H1 (cell line): ENCODE data around the gene SRGAP2C. TPM values are rescaled to one million over a fixed set of nuclear protein-coding genes. Genes with fewer than 3 reads are reported as not detected.
"Not testable (repeated sequence)": the region's sequence is repeated elsewhere in the genome, so short reads cannot be mapped to it uniquely, and the experiment has no call there.

Experiments
- CTCF ChIA-PET: fragments of 300-600 bp; sonication (Branson Sonifier 250); formaldehyde crosslinking; loops from one replicate; lab custom pipeline; 2021; ENCODE audit not compliant: partially characterized antibody; lab: Charles Lee
- POLR2A ChIA-PET: fragments of 300-600 bp; sonication (Branson Sonifier 250); formaldehyde crosslinking; loops from one replicate; lab custom pipeline; 2021; ENCODE audit warnings: inconsistent platforms; ENCODE audit not compliant: partially characterized antibody; lab: Charles Lee
- DNase-seq, 2 experiments: peaks; one replicate each; pipeline versions ENCODE4 v3.0.0 to v3.0.0-alpha.2; 2010 to 2022; ENCODE audit warnings: low spot score in 2 of 2, low read depth in 1 of 2, mixed read lengths in 1 of 2
- FAIRE-seq: peaks from 2 replicates; lab custom pipeline; 2011; peaks lifted over from hg19 to GRCh38; lab: Jason Lieb, UNC
- H2AFZ ChIP-seq: 2 replicates; pipeline ENCODE4 v1.8.1; 2012; ENCODE audit warnings: low read length, inconsistent platforms
- H2AK5ac ChIP-seq: 2 replicates; pipeline ENCODE4 v1.6.1; 2013; ENCODE audit warnings: low read depth, low read length
- H2BK120ac ChIP-seq: replicated peaks from 2 replicates; pipeline ENCODE3; 2013; ENCODE audit warnings: low read depth, low read length, inconsistent platforms
- H2BK12ac ChIP-seq: 2 replicates; pipeline ENCODE4 v1.6.1; 2013; ENCODE audit warnings: low read depth, low read length
- H2BK15ac ChIP-seq: 2 replicates; pipeline ENCODE4 v1.6.1; 2013; ENCODE audit warnings: low read length
- H2BK20ac ChIP-seq: 2 replicates; pipeline ENCODE4 v1.6.1; 2013; ENCODE audit warnings: low read length
- H2BK5ac ChIP-seq: 2 replicates; pipeline ENCODE4 v1.6.1; 2013; ENCODE audit warnings: low read depth, low read length
- H3K14ac ChIP-seq: 2 replicates; pipeline ENCODE4 v1.6.1; 2013; ENCODE audit warnings: inconsistent platforms; ENCODE audit not compliant: insufficient read length
- H3K18ac ChIP-seq: 2 replicates; pipeline ENCODE4 v1.6.1; 2013; ENCODE audit warnings: low read length; ENCODE audit errors: extremely low read depth
- H3K23ac ChIP-seq: 2 replicates; pipeline ENCODE4 v1.6.1; 2013; ENCODE audit warnings: inconsistent platforms; ENCODE audit not compliant: insufficient read length
- H3K23me2 ChIP-seq: 2 replicates; pipeline ENCODE4 v1.6.1; 2013; ENCODE audit warnings: low read depth, low read length
- H3K27ac ChIP-seq: 2 replicates; pipeline ENCODE4 v1.6.1; 2011; ENCODE audit warnings: low read depth, low read length, inconsistent platforms
- H3K27me3 ChIP-seq, 4 experiments: replicated peaks in 1 of 4; 1 replicate in 1 of 4; 2 replicates in 3 of 4; pipeline versions ENCODE4 v1.6.1 to v1.8.1; 2011 to 2013; ENCODE audit warnings: low read length in 3 of 4, mild to moderate bottlenecking in 3 of 4, inconsistent platforms in 2 of 4, mixed read lengths in 2 of 4, moderate library complexity in 1 of 4; ENCODE audit not compliant: control insufficient read depth in 3 of 4, insufficient read depth in 3 of 4; ENCODE audit errors: extremely low read depth in 1 of 4
- H3K36me3 ChIP-seq, 4 experiments: 2 replicates each; pipeline versions ENCODE4 v1.6.1 to v1.8.1; 2011 to 2013; ENCODE audit warnings: mild to moderate bottlenecking in 4 of 4, low read length in 3 of 4, moderate library complexity in 2 of 4, control low read depth in 1 of 4, inconsistent platforms in 1 of 4; ENCODE audit not compliant: insufficient read depth in 4 of 4, control insufficient read depth in 2 of 4
- H3K4ac ChIP-seq: replicated peaks from 2 replicates; pipeline ENCODE3; 2013; ENCODE audit warnings: low read length, low read depth, mixed read lengths, inconsistent platforms; ENCODE audit not compliant: insufficient read length
- H3K4me1 ChIP-seq, 4 experiments: replicated peaks in 1 of 4; 1 replicate in 1 of 4; 2 replicates in 3 of 4; pipeline versions ENCODE4 v1.6.1 to v1.8.1; 2011 to 2013; ENCODE audit warnings: low read length in 3 of 4, inconsistent platforms in 2 of 4, mixed read lengths in 1 of 4; ENCODE audit not compliant: insufficient read depth in 4 of 4, control insufficient read depth in 3 of 4
- H3K4me2 ChIP-seq, 2 experiments: 2 replicates each; pipeline versions ENCODE4 v1.6.1 to v1.8.1; 2011 to 2013; ENCODE audit warnings: low read depth in 2 of 2, low read length in 2 of 2, control low read depth in 1 of 2, inconsistent platforms in 1 of 2, mild to moderate bottlenecking in 1 of 2; ENCODE audit not compliant: insufficient read depth in 1 of 2
- H3K4me3 ChIP-seq, 4 experiments: fragments of 200-600, 300-600 bp in 1 of 4; sonication (generic), shearing (Covaris generic), sonication (Bioruptor Twin) in 1 of 4; 2 replicates each; pipeline versions ENCODE4 v1.5.1 to v1.8.1; 2011 to 2016; ENCODE audit warnings: low read length in 4 of 4, low read depth in 3 of 4, control low read depth in 2 of 4, inconsistent platforms in 2 of 4, mild to moderate bottlenecking in 2 of 4, mixed read lengths in 1 of 4, moderate library complexity in 1 of 4; ENCODE audit not compliant: insufficient read depth in 2 of 4; ENCODE audit errors: extremely low read depth in 1 of 4
- H3K56ac ChIP-seq: replicated peaks from 2 replicates; pipeline ENCODE3; 2013; ENCODE audit warnings: low read depth, mild to moderate bottlenecking, mixed read lengths, low read length, inconsistent platforms; ENCODE audit not compliant: insufficient read length
- H3K79me1 ChIP-seq: 2 replicates; pipeline ENCODE4 v1.6.1; 2013; ENCODE audit warnings: low read depth, low read length, control low read depth
- H3K79me2 ChIP-seq, 2 experiments: 2 replicates each; pipeline versions ENCODE4 v1.6.1 to v1.8.1; 2012 to 2013; ENCODE audit warnings: low read length in 2 of 2, mild to moderate bottlenecking in 2 of 2, inconsistent platforms in 1 of 2; ENCODE audit not compliant: insufficient read depth in 2 of 2, control insufficient read depth in 1 of 2
- H3K9ac ChIP-seq, 4 experiments: replicated peaks in 1 of 4; 1 replicate in 1 of 4; 2 replicates in 3 of 4; pipeline versions ENCODE4 v1.6.1 to v1.8.1; 2011 to 2013; ENCODE audit warnings: low read depth in 3 of 4, low read length in 3 of 4, control low read depth in 2 of 4, mild to moderate bottlenecking in 2 of 4, moderate library complexity in 2 of 4, inconsistent platforms in 1 of 4; ENCODE audit errors: extremely low read depth in 1 of 4
- H3K9me3 ChIP-seq, 2 experiments: 2 replicates each; pipeline versions ENCODE4 v1.6.1 to v1.8.1; 2012 to 2013; ENCODE audit warnings: mild to moderate bottlenecking in 2 of 2, moderate library complexity in 2 of 2, control low read depth in 1 of 2, inconsistent platforms in 1 of 2, low read depth in 1 of 2, low read length in 1 of 2, mixed read lengths in 1 of 2; ENCODE audit not compliant: insufficient read depth in 2 of 2
- H4K20me1 ChIP-seq, 2 experiments: replicated peaks in 1 of 2; 2 replicates each; pipeline versions ENCODE3 to v1.8.1; 2011 to 2013; ENCODE audit warnings: inconsistent platforms in 2 of 2, low read length in 2 of 2, mild to moderate bottlenecking in 1 of 2; ENCODE audit not compliant: insufficient read depth in 2 of 2, control insufficient read depth in 1 of 2
- H4K5ac ChIP-seq: 2 replicates; pipeline ENCODE4 v1.6.1; 2013; ENCODE audit warnings: low read length, low read depth, mixed read lengths, inconsistent platforms; ENCODE audit not compliant: insufficient read length
- H4K8ac ChIP-seq: 2 replicates; pipeline ENCODE4 v1.8.0; 2013; ENCODE audit warnings: mild to moderate bottlenecking, moderate library complexity, low read length, inconsistent platforms; ENCODE audit not compliant: insufficient read depth; ENCODE audit errors: extremely low read depth
- H4K91ac ChIP-seq: replicated peaks from 2 replicates; pipeline ENCODE3; 2013; ENCODE audit warnings: low read length, mixed read lengths, inconsistent platforms; ENCODE audit not compliant: insufficient read length
- WGBS, 2 experiments: shearing (Covaris generic) in 1 of 2; methylation state at CpG; one replicate each; pipeline versions ENCODE4 v1.1.6 to v1.1.7; 2013 to 2015; ENCODE audit warnings: low lambda C conversion rate in 2 of 2, mixed read lengths in 2 of 2, inconsistent platforms in 1 of 2, low coverage in 1 of 2, missing lambda C conversion rate in 1 of 2; ENCODE audit not compliant: insufficient replicate concordance in 2 of 2, insufficient coverage in 1 of 2, insufficient read length in 1 of 2; ENCODE audit errors: extremely low coverage in 1 of 2, missing lambda C conversion rate in 1 of 2; 5-methylcytosine and 5-hydroxymethylcytosine counted together
- polyA plus RNA-seq, 7 experiments: library from polyadenylated mRNA; depleted of rRNA in 3 of 7; stranded (reverse) in 5 of 7; unstranded in 2 of 7; fragments of >200 nt in 5 of 7; fragments of 200-250 nt in 2 of 7; gene quantifications; 1 replicate in 5 of 7; 2 replicates in 1 of 7; 4 replicates in 1 of 7; pipeline versions ENCODE4 v1.2.1 to v1.2.3, GENCODE V29; 2011 to 2013; ENCODE audit warnings: missing spikeins in 2 of 7, mixed read lengths in 2 of 7
- total RNA-seq: library from RNA; stranded (reverse); fragmentation: NEBNext Ultra II Directional; extraction: Animal tissue kit (Norgen Biotek cat#: 25700); gene quantifications from 2 replicates; pipeline ENCODE4 v1.2.1, GENCODE V29; 2021

The SRGAP2C gene
- total and polyA plus RNA-seq, 2 of the 8 experiments (the other 6 are each of a cell fraction or from before 2014, with no cell fraction given), result 2.5 to 25.2 TPM

DNA sequence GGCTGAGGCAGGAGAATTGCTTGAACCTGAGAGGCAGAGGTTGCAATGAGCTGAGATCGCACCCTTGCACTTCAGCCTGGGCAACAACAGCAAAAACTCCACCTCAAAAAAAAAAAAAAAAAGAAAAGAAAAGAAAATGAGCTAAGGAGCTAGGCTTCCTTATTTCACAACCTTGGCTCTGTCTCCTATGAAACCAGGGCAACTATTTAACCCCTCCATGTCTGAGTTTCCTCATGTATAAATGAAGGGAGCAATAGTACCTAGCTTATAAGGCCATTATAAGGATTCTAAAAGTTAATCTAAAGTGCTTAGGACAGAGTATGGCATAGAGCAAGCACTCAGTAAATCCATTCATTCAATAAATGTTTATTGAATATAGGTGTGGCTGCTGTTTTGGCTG is 33.5 kb upstream of the SRGAP2C start:
- H3K4me3 ChIP-seq, H3K23ac ChIP-seq, H2AFZ ChIP-seq, H3K9ac ChIP-seq, H3K9me3 ChIP-seq, H3K36me3 ChIP-seq, H2BK12ac ChIP-seq, H3K4ac ChIP-seq, H3K27ac ChIP-seq, H3K4me1 ChIP-seq, H4K5ac ChIP-seq, H3K79me1 ChIP-seq, H3K56ac ChIP-seq, CTCF ChIA-PET, H3K23me2 ChIP-seq, DNase-seq, H2BK120ac ChIP-seq, H3K27me3 ChIP-seq, H4K91ac ChIP-seq, H3K4me2 ChIP-seq, H4K20me1 ChIP-seq, H2BK15ac ChIP-seq, H3K79me2 ChIP-seq, POLR2A ChIA-PET, H2AK5ac ChIP-seq, H3K18ac ChIP-seq, H3K14ac ChIP-seq, H4K8ac ChIP-seq, H2BK20ac ChIP-seq, H2BK5ac ChIP-seq, FAIRE-seq: not testable (repeated sequence)
- 80% methylated on average over 1 of the region's 1 CpG; no CpG with 5 or more reads in 1 of the 2 experiments for WGBS, 2 experiments

GRCh38 chr1:121152788-121153187 is 32.0 kb upstream of the SRGAP2C start:
- H2AFZ ChIP-seq, H3K36me3 ChIP-seq, H2AK5ac ChIP-seq, FAIRE-seq, H3K27ac ChIP-seq, H3K9ac ChIP-seq, H4K20me1 ChIP-seq, H2BK15ac ChIP-seq, H3K9me3 ChIP-seq, H3K4me1 ChIP-seq, H2BK120ac ChIP-seq, POLR2A ChIA-PET, H3K79me2 ChIP-seq, H2BK5ac ChIP-seq, DNase-seq, H3K23ac ChIP-seq, H3K4me3 ChIP-seq, H3K27me3 ChIP-seq, H3K14ac ChIP-seq, H4K5ac ChIP-seq, H3K4ac ChIP-seq, H3K23me2 ChIP-seq, H3K4me2 ChIP-seq, H2BK12ac ChIP-seq, H3K79me1 ChIP-seq, CTCF ChIA-PET, H3K18ac ChIP-seq, H2BK20ac ChIP-seq, H4K91ac ChIP-seq, H3K56ac ChIP-seq, H4K8ac ChIP-seq: not testable (repeated sequence)
